GM21367 (cell line): ENCODE data around the gene ZFPM1.
"Not testable (repeated sequence)": the region's sequence is repeated elsewhere in the genome, so short reads cannot be mapped to it uniquely, and the experiment has no call there.

Experiments used
- ATAC-seq: cut with Tn5 transposase; IDR thresholded peaks from one replicate; pipeline ENCODE4 v1.9.1; 2021; ENCODE audit not compliant: unreplicated experiment

Gene ZFPM1

GRCh38 chr16:88453217-88453531, at the start of gene ZFPM1:
ZFPM1 (plus strand) TSS chr16:88453280; CDS start chr16:88453639, 359 bp downstream.
- ATAC-seq, result no peak

- ATAC-seq, result no peak
Measured at GRCh38 chr16:88403794-88404581, 49.1 kb upstream of the ZFPM1 start.

DNA sequence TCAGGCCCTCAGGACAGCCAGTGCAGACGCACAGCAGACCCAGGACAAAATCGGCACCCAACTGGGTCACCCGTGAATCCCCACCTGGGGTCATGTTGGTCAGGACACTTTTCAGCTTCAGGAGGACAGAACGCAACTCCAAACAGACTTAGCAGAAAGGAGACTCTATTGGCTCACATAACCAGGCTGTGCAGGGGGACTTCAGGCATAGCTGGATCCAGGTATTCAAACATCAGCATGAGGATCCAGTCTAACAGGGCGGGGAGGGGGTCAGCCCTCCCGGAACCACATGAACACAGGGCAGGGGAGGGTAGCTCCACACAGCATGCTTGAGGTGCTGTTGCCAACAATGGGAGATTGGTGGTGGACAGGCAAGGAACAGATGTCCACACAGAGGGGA, 48.3 kb upstream of the ZFPM1 start:
- ATAC-seq, result no peak

DNA sequence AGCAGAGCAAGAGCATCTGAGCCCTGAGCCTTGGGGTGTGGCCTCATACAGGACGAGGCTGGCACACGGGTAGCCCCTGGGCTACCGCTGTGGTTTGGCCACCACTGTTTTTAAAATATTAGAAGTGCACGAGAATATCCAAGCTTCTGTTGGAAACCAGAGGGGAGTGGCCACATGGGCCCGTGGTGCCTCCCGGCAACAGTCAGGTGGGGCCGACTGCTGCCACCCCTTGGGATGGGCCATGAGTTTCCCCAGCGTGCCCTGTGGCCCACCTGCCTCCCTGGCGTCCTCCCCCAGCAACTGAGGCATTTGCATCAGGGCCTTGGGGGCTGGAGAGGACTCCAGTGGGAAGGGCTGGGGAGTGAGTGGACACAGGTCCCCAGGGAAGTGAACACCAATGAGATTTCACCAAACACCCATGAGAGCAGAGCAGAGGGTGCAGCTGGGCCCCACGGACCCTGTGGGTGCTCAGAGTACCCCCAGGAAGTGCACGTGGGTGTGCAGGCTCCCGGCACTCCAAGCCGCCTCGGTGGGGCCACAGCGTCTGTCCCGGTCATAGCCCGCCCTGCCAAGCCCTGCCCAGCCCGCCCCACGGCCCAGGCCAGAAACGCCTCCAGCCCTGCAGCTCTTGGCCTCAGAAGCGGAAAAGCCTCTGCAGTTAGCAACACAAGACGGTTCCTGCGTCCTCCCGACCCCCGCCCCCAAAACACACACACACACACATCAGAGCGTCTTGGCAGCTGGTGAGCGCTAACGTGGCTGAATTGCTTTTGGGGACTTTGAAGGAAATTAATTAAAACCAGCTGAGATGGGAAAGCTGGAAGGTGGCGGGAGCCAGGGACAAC, 47.6 kb upstream of the ZFPM1 start:
- no peak for ATAC-seq

GRCh38 chr16:88406096-88407041, 46.7 kb upstream of the ZFPM1 start:
- ATAC-seq, result no peak

- no peak for ATAC-seq
Measured at GRCh38 chr16:88407042-88407420, 46.0 kb upstream of the ZFPM1 start.

DNA sequence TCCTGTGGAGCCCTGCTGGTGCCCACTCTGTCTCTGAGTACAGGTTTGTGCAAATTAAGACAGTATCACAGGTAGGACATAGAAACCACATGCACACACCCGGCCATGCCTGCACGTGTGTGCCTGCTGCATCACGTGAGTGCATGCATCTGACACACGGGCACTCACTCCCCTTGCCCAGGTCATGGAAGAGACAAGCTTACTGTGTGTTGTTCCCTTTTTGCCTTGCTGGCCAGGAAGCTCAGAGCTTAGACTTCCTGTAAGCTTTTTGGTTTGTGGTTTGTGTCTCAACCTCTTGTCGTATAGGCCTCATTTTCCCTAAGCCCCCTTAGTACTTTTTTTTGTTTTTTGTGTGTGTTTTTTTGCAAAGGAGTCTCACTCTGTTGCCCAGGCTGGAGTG, 45.3 kb upstream of the ZFPM1 start:
- ATAC-seq, result no peak

GRCh38 chr16:88408561-88409142, 44.4 kb upstream of the ZFPM1 start:
- ATAC-seq, result no peak

DNA sequence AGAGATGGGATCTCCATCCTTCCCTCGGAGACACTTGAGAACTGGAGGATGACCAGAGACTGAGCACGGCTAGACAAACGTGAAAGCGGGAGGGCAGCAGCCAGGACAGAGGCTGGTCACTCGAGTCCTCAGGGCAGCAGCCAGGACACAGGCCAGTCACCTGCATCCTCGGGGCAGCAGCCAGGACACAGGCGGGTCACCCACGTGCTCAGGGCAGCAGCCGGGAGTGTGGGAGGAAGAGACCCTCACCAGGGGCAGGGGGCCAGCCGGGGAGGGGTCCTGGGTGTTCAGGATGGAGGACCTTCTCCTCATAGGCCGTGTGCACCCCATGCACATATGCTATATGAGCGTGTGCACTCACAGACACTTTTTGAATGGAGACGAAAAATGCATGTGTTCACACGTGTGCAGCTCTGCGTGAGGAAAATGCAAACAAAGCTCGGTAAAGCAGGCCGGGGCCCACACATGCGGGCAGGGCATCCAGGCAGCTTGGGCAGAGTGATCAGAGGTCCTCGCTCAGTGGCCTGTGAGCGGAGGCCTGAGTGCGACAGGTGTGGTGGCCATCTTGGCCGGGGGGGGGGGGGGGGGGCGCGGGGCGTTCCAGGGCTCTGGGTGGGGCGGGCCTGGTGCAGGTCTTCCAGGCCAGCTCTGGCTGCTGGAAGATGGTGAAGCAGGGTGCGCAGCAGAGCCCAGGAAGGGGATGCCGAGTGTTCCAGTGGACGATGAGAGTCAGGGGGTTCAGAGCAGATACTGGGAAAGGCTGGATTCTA, 43.6 kb upstream of the ZFPM1 start:
- no peak for ATAC-seq

DNA sequence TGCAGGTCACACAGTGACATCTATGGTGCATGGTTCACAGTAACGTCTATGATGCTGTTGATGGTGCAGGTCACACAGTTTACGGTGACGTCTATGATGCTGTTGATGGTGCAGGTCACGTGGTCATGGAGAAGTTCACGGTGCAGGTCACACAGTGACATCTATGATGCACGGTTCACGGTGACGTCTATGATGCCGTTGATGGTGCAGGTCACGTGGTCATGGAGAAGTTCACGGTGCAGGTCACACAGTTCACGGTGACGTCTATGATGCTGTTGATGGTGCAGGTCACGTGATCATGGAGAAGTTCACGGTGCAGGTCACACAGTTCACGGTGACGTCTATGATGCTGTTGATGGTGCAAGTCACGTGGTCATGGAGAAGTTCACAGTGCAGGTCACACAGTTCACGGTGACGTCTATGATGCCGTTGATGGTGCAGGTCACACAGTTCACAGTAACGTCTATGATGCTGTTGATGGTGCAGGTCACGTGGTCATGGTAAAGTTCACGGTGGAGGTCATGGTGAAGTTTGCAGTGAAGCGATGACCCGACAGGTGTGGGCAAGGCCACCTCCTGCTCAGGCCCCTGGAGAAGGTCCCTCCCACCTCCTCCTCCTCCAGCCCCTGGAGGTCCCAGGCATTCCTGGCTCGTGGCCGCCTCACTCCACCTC, 42.6 kb upstream of the ZFPM1 start:
- ATAC-seq, result not testable (repeated sequence)

GRCh38 chr16:88411951-88412576, 41.0 kb upstream of the ZFPM1 start:
- ATAC-seq, result no peak

- ATAC-seq, result no peak
Measured at GRCh38 chr16:88412766-88413165, 40.3 kb upstream of the ZFPM1 start.

DNA sequence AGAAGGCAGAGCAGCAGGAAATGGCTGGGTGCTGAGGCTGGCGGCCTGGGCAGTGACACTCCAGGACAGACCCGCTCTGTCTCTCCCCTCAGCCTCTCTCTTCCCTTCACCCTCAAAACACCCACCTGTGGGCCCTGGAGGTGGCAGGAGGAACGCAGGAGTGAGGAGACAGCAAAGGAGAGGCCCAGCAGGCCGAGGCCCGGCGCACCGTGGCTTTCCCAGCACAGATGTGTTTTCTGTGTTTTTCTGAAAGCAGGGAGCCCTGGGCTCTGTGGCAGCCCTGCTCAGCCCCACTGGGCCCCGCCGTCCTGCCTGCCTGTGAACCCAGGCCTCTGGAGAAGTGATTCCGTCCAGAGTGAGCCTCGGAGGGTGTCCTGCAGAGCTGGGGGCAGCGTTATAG, 39.8 kb upstream of the ZFPM1 start:
- no peak for ATAC-seq

GRCh38 chr16:88413631-88414030, 39.4 kb upstream of the ZFPM1 start:
- ATAC-seq, result no peak

- ATAC-seq, result no peak
Measured at GRCh38 chr16:88414521-88415380, 38.3 kb upstream of the ZFPM1 start.

DNA sequence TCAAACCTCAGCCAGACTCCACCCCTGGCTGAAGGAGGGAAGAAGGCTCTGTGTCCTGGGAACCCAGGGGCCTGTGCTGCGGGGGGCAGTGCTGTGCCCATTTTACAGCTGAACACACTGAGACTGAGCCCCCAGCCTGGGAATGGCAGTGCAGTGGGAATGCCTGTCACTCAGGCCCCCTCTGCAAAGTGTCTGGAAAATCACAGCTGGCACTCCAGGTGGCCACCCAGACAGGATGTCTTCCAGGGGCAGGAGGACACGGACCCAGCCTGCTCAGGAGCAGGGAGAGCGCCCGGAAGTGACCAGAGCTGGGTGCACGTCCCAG, 37.7 kb upstream of the ZFPM1 start:
- ATAC-seq, result no peak

DNA sequence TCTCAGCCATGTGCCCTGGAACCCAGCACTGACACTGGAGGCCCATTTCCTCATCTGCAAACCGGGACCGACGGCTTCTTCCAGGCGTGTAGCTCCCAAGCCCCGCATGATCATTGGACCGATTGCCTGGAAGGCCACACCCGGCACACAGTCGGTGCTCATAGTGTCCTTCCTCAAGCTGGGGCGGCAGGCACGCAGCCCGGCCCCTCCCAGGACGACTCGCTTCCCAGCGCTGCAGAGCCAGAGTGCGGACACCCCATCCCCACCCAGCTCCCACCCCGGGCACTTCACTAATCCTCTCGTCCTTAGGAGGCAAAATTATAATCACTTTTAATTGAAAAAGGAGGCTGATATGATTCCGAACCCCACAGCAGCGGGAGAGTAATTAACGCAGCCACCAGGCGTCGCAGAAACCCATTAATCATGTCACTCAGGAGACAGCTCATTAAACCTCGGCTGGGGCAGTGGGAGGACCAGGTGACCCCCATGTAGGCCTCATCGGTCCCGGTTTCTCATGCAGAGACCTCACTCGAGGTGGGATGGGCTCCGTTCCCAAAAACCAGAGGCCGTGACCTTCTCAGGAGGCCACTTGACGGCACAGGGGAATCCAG, 37.3 kb upstream of the ZFPM1 start:
- ATAC-seq, result no peak

DNA sequence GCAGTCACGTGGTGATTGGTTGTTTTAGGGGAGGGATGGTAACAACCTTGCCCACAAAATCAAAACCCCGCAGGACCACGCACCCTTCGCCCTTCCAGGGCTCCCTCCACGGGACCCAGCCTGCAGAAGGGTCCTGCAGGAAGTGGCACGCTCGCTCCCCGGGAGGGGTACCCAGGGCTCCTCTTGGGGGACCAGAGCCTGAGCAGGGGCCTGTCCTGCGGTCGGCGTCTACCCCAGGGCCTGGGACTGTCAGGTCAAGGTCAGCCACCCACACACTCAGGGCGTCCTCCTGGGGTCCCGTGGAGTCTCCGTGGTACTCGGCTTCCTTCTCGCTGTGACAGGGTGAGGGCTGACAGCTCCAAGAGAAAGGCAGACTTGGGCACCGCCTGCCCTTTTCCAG, 36.4 kb upstream of the ZFPM1 start:
- ATAC-seq, result no peak
